ENCODE data around the gene PHACTR3. TPM values are rescaled to one million over a fixed set of nuclear protein-coding genes. Genes with fewer than 3 reads are reported as not detected.

The PHACTR3 gene
- total RNA-seq, 2 experiments from 2014 or later: not detected

GRCh38 chr20:59576216-59576953, 28.0 kb upstream of the PHACTR3 start:
- H3K4me1 Mint-ChIP-seq (ENCODE audit: low read depth): no peaks in the 10 kb centered on the region
- DNase-seq: no peak
- no peaks in the 10 kb centered on the region for H3K9me3 Mint-ChIP-seq
- no peak overlapping the region for H3K4me3 Mint-ChIP-seq
- POLR2A ChIA-PET: no interaction called here
- H3K27me3 Mint-ChIP-seq: peaks cover 36% of the 10 kb centered on the region
- H3K36me3 Mint-ChIP-seq: no peaks in the 10 kb centered on the region
- H3K27ac Mint-ChIP-seq: no peak overlapping the region
- intact Hi-C loops (cut with micrococcal nuclease): no loop called here
- CTCF ChIA-PET: no interaction called here

- ChIA-PET CTCF (no interaction called here), POLR2A (no interaction called here)
- H3K9me3 Mint-ChIP-seq: no peaks in the 10 kb centered on the region
- no peaks in the 10 kb centered on the region for H3K4me1 Mint-ChIP-seq (ENCODE audit: low read depth)
- DNase-seq: no peak
- H3K4me3 Mint-ChIP-seq: no peak overlapping the region
- no peak overlapping the region for H3K27ac Mint-ChIP-seq
- intact Hi-C loops (cut with micrococcal nuclease): no loop called here
- no peaks in the 10 kb centered on the region for H3K36me3 Mint-ChIP-seq
- peaks cover 36% of the 10 kb centered on the region for H3K27me3 Mint-ChIP-seq
Observed at GRCh38 chr20:59577037-59577808, 27.1 kb upstream of the PHACTR3 start.

- H3K4me3 Mint-ChIP-seq: no peak overlapping the region
- H3K4me1 Mint-ChIP-seq (ENCODE audit: low read depth): no peaks in the 10 kb centered on the region
- no peak overlapping the region for H3K27ac Mint-ChIP-seq
- peaks cover 36% of the 10 kb centered on the region for H3K27me3 Mint-ChIP-seq
- CTCF ChIA-PET: no interaction called here
- no peaks in the 10 kb centered on the region for H3K9me3 Mint-ChIP-seq
- H3K36me3 Mint-ChIP-seq: no peaks in the 10 kb centered on the region
- intact Hi-C loops (cut with micrococcal nuclease): no loop called here
- DNase-seq: no peak
- POLR2A ChIA-PET: no interaction called here
Observed at GRCh38 chr20:59577809-59578435, 26.4 kb upstream of the PHACTR3 start.

GRCh38 chr20:59578436-59579403, 25.6 kb upstream of the PHACTR3 start:
- H3K27ac Mint-ChIP-seq: no peak overlapping the region
- H3K4me1 Mint-ChIP-seq (ENCODE audit: low read depth): no peaks in the 10 kb centered on the region
- peaks cover 36% of the 10 kb centered on the region for H3K27me3 Mint-ChIP-seq
- no peak overlapping the region for H3K4me3 Mint-ChIP-seq
- H3K9me3 Mint-ChIP-seq: no peaks in the 10 kb centered on the region
- ChIA-PET POLR2A (no interaction called here), CTCF (no interaction called here)
- intact Hi-C loops (cut with micrococcal nuclease): no loop called here
- no peak for DNase-seq
- H3K36me3 Mint-ChIP-seq: no peaks in the 10 kb centered on the region

GRCh38 chr20:59579404-59580145, 24.8 kb upstream of the PHACTR3 start:
- DNase-seq: no peak
- no peaks in the 10 kb centered on the region for H3K9me3 Mint-ChIP-seq
- no peaks in the 10 kb centered on the region for H3K36me3 Mint-ChIP-seq
- intact Hi-C loops (cut with micrococcal nuclease): no loop called here
- CTCF ChIA-PET: interaction anchor here (2.9 kb wide), 1 partner anchor 8 kb away, joined by 18 read pairs; no protein-coding TSS in a partner anchor
- H3K27me3 Mint-ChIP-seq: peaks cover 36% of the 10 kb centered on the region
- POLR2A ChIA-PET: no interaction called here
- H3K27ac Mint-ChIP-seq: no peak overlapping the region
- no peak overlapping the region for H3K4me3 Mint-ChIP-seq
- H3K4me1 Mint-ChIP-seq (ENCODE audit: low read depth): no peaks in the 10 kb centered on the region

- CTCF ChIA-PET: interaction anchor here (2.9 kb wide), 1 partner anchor 9 kb away, joined by 18 read pairs; no protein-coding TSS in a partner anchor
- no peaks in the 10 kb centered on the region for H3K9me3 Mint-ChIP-seq
- H3K27ac Mint-ChIP-seq: no peak overlapping the region
- no peak overlapping the region for H3K4me3 Mint-ChIP-seq
- intact Hi-C loops (cut with micrococcal nuclease): no loop called here
- DNase-seq: no peak
- H3K27me3 Mint-ChIP-seq: peaks cover 35% of the 10 kb centered on the region
- POLR2A ChIA-PET: no interaction called here
- no peaks in the 10 kb centered on the region for H3K4me1 Mint-ChIP-seq (ENCODE audit: low read depth)
- no peaks in the 10 kb centered on the region for H3K36me3 Mint-ChIP-seq
Observed at GRCh38 chr20:59580146-59580946, 24.0 kb upstream of the PHACTR3 start.

GRCh38 chr20:59580991-59581401, 23.3 kb upstream of the PHACTR3 start:
- Mint-ChIP-seq H3K4me1 (ENCODE audit: low read depth) (no peaks in the 10 kb centered on the region), H3K36me3 (no peaks in the 10 kb centered on the region), H3K27me3 (peaks cover 29% of the 10 kb centered on the region), H3K27ac (no peak overlapping the region), H3K9me3 (no peaks in the 10 kb centered on the region), H3K4me3 (no peak overlapping the region)
- ChIA-PET CTCF (interaction anchor here (2.9 kb wide), 1 partner anchor 10 kb away, joined by 18 read pairs; no protein-coding TSS in a partner anchor), POLR2A (no interaction called here)
- intact Hi-C loops (cut with micrococcal nuclease): no loop called here
- no peak for DNase-seq

GRCh38 chr20:59581993-59582679, 22.2 kb upstream of the PHACTR3 start:
- Mint-ChIP-seq H3K27ac (no peak overlapping the region), H3K4me3 (no peak overlapping the region), H3K9me3 (no peaks in the 10 kb centered on the region), H3K4me1 (ENCODE audit: low read depth) (no peaks in the 10 kb centered on the region), H3K27me3 (peaks cover 19% of the 10 kb centered on the region), H3K36me3 (no peaks in the 10 kb centered on the region)
- intact Hi-C loops (cut with micrococcal nuclease): no loop called here
- ChIA-PET CTCF (interaction anchor here (2.9 kb wide), 1 partner anchor 11 kb away, joined by 18 read pairs; no protein-coding TSS in a partner anchor), POLR2A (no interaction called here)
- DNase-seq: no peak

GRCh38 chr20:59583428-59584277, 20.7 kb upstream of the PHACTR3 start:
- Mint-ChIP-seq H3K27me3 (peaks cover 10% of the 10 kb centered on the region), H3K9me3 (no peaks in the 10 kb centered on the region), H3K36me3 (no peaks in the 10 kb centered on the region), H3K4me1 (ENCODE audit: low read depth) (no peaks in the 10 kb centered on the region), H3K4me3 (no peak overlapping the region), H3K27ac (no peak overlapping the region)
- intact Hi-C loops (cut with micrococcal nuclease): no loop called here
- ChIA-PET POLR2A (no interaction called here), CTCF (no interaction called here)
- no peak for DNase-seq
